Testis (tissue), 3 donors: Measurements from ENCODE around the gene KMT5B. TPM values are rescaled to one million over a fixed set of nuclear protein-coding genes. Genes with fewer than 3 reads are reported as not detected.

ENCODE experiments used
- DNase-seq: peaks from one replicate; pipeline ENCODE4 v3.0.0-alpha.2; 2019
- H3K27ac ChIP-seq, 2 donors: fragments of 200-600 bp; sonication (generic); one replicate each; pipeline ENCODE4 v1.5.1; 2019
- H3K27me3 ChIP-seq: fragments of 200-600 bp; sonication (generic); one replicate; pipeline ENCODE4 v1.5.1; 2019
- H3K36me3 ChIP-seq: fragments of 200-600 bp; sonication (generic); one replicate; pipeline ENCODE4 v1.5.1; 2017; ENCODE audit warnings: low read depth; ENCODE audit errors: missing control alignments
- H3K4me1 ChIP-seq: fragments of 200-600 bp; sonication (generic); one replicate; pipeline ENCODE4 v1.5.1; 2019
- H3K4me3 ChIP-seq, 2 donors: fragments of 200-600 bp; sonication (generic); one replicate each; pipeline ENCODE4 v1.5.1; 2017 to 2019
- H3K9me3 ChIP-seq: fragments of 200-600 bp; sonication (generic); one replicate; pipeline ENCODE4 v1.5.1; 2017
- CTCF ChIP-seq, 3 experiments: fragments of 450-650 bp in 2 of 3; fragments of 200-600 bp in 1 of 3; sonication (generic) in 1 of 3; IDR thresholded peaks; one replicate each; pipeline ENCODE4 v1.5.1; 2016 to 2019; ENCODE audit warnings: antibody characterized with exemption in 3 of 3, mild to moderate bottlenecking in 2 of 3, moderate library complexity in 1 of 3
- POLR2A ChIP-seq: fragments of 450-650 bp; IDR thresholded peaks from one replicate; pipeline ENCODE4 v1.6.1; 2017; ENCODE audit warnings: antibody characterized with exemption, mild to moderate bottlenecking, moderate library complexity
- WGBS, 2 donors: methylation state at CpG; one replicate each; pipeline ENCODE4 v1.1.5; 2018; 5-methylcytosine and 5-hydroxymethylcytosine counted together
- intact Hi-C: fragments of 100-400 bp; cut with DNase I; formaldehyde crosslinking; loops from one replicate; pipeline ENCODE4 v1.15.1; 2023; ENCODE audit warnings: low total_unique reads
- polyA plus RNA-seq: library from polyadenylated mRNA; stranded (reverse); fragments of 350-450 nt; fragmentation: Illumina TruSeq; extraction: RNeasy Lipid Tissue Mini Kit (QIAGEN cat#74804); gene quantifications from one replicate; pipeline ENCODE4 v1.2.3, GENCODE V29; 2014; ENCODE audit warnings: low read depth, low replicate concordance; ENCODE audit not compliant: insufficient read depth
- total RNA-seq, 2 donors: library from RNA; depleted of rRNA; stranded (reverse); fragments of >200 nt; gene quantifications; one replicate each; pipeline ENCODE4 v1.2.3, GENCODE V29; 2016

The KMT5B gene
- total and polyA plus RNA-seq, 3 donors from 2014 or later: 42.1 to 56.5 (median 44.1) TPM

GRCh38 chr11:68242616-68243015 is 29.5 kb upstream of the KMT5B start:
- Histone ChIP-seq H3K27me3 (no peaks in the 10 kb centered on the region), H3K36me3 (no peaks in the 10 kb centered on the region), H3K4me1 (no peaks in the 10 kb centered on the region), H3K27ac (no peak overlapping the region), H3K4me3 (no peak overlapping the region), H3K9me3 (no peaks in the 10 kb centered on the region)
- DNase-seq: no peak
- intact Hi-C loops: no loop called here
- TF ChIP-seq CTCF (IDR thresholded peaks at IDR 0.05): no peak
- no peak for TF ChIP-seq POLR2A
- WGBS, 2 donors: 96 to 100% methylated on average over 2 of the region's 2 CpGs

GRCh38 chr11:68231621-68232020 is 18.5 kb upstream of the KMT5B start:
- H3K36me3 ChIP-seq: no peaks in the 10 kb centered on the region
- no peak for DNase-seq
- intact Hi-C loops: no loop called here
- TF ChIP-seq CTCF (IDR thresholded peaks at IDR 0.05): no peak
- TF ChIP-seq POLR2A: no peak
- 91 to 93% methylated on average over 7 of the region's 7 CpGs for WGBS, 2 donors
- no peaks in the 10 kb centered on the region for H3K4me1 ChIP-seq
- H3K4me3 ChIP-seq: no peak overlapping the region
- no peak overlapping the region for H3K27ac ChIP-seq
- H3K9me3 ChIP-seq: no peaks in the 10 kb centered on the region
- no peaks in the 10 kb centered on the region for H3K27me3 ChIP-seq

DNA sequence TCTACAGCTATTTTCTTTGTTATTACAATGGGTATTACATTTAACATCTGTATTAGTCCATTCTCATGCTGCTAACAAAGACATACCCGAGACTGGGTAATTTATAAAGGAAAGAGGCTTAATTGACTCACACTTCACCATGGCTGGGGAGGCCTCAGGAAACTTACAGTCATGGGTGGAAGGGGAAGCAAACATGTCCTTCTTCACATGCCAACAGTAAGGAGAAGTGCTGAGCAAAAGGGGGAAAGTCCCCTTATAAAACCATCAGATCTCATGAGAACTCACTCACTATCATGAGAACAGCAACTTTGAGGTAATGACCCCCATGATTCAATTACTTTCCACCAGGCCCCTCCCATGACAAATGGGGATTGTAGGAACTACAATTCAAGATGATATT is 16.5 kb upstream of the KMT5B start:
- DNase-seq: no peak
- Histone ChIP-seq H3K9me3 (no peaks in the 10 kb centered on the region), H3K27ac (no peak overlapping the region), H3K4me1 (no peaks in the 10 kb centered on the region), H3K4me3 (no peak overlapping the region), H3K36me3 (no peaks in the 10 kb centered on the region), H3K27me3 (no peaks in the 10 kb centered on the region)
- no peak for TF ChIP-seq CTCF (IDR thresholded peaks at IDR 0.05)
- TF ChIP-seq POLR2A: no peak
- 86 to 93% methylated on average over 1 of the region's 1 CpG for WGBS, 2 donors
- intact Hi-C loops: no loop called here

GRCh38 chr11:68226421-68226820 is 13.3 kb upstream of the KMT5B start:
- no peaks in the 10 kb centered on the region for H3K27me3 ChIP-seq
- WGBS, 2 donors: 90 to 93% methylated on average over 9 of the region's 9 CpGs
- no peaks in the 10 kb centered on the region for H3K4me1 ChIP-seq
- no peak for DNase-seq
- TF ChIP-seq POLR2A (no peak), CTCF (IDR thresholded peaks at IDR 0.05) (no peak)
- H3K27ac ChIP-seq: no peak overlapping the region
- no peaks in the 10 kb centered on the region for H3K36me3 ChIP-seq
- intact Hi-C loops: no loop called here
- H3K9me3 ChIP-seq: no peaks in the 10 kb centered on the region
- H3K4me3 ChIP-seq: no peak overlapping the region

- no peaks in the 10 kb centered on the region for H3K36me3 ChIP-seq
- intact Hi-C loops: no loop called here
- DNase-seq: no peak
- TF ChIP-seq POLR2A: no peak
- no peak for TF ChIP-seq CTCF (IDR thresholded peaks at IDR 0.05)
- H3K27me3 ChIP-seq: no peaks in the 10 kb centered on the region
- no peak overlapping the region for H3K27ac ChIP-seq
- H3K9me3 ChIP-seq: no peaks in the 10 kb centered on the region
- no peak overlapping the region for H3K4me3 ChIP-seq
- H3K4me1 ChIP-seq: no peaks in the 10 kb centered on the region
- 91 to 93% methylated on average over 11 of the region's 11 CpGs for WGBS, 2 donors
Observed at GRCh38 chr11:68224606-68225005, 11.5 kb upstream of the KMT5B start.
